HG03575 (cell line): ENCODE results near the gene RPH3AL.

Experiments used
- ATAC-seq: cut with Tn5 transposase; IDR thresholded peaks from one replicate; pipeline ENCODE4 v1.9.1; 2021; ENCODE audit not compliant: unreplicated experiment, insufficient number of reproducible peaks, low FRiP score; ENCODE audit errors: extremely low read depth

The RPH3AL gene

DNA sequence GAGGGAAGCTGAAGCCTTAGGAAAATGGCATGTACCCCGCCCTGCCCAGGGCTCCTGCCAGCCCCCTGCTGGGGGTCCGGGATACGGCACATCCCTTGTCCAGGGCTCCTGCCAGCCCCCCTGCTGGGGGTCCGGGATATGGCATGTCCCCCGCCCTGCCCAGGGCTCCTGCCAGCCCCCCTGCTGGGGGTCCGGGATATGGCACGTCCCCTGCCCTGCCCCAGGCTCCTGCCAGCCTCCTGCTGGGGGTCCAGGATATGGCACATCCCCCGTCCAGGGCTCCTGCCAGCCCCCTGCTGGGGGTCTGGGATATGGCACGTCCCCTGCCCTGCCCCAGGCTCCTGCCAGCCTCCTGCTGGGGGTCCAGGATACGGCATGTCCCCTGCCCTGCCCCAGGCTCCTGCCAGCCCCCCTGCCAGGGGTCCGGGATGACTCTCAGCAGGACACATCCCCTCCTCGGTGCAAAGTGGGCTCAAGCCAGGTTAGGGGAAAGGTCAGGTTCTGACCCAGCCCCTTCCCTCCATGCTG, 43.2 kb downstream of the RPH3AL start:
- no peak for ATAC-seq

DNA sequence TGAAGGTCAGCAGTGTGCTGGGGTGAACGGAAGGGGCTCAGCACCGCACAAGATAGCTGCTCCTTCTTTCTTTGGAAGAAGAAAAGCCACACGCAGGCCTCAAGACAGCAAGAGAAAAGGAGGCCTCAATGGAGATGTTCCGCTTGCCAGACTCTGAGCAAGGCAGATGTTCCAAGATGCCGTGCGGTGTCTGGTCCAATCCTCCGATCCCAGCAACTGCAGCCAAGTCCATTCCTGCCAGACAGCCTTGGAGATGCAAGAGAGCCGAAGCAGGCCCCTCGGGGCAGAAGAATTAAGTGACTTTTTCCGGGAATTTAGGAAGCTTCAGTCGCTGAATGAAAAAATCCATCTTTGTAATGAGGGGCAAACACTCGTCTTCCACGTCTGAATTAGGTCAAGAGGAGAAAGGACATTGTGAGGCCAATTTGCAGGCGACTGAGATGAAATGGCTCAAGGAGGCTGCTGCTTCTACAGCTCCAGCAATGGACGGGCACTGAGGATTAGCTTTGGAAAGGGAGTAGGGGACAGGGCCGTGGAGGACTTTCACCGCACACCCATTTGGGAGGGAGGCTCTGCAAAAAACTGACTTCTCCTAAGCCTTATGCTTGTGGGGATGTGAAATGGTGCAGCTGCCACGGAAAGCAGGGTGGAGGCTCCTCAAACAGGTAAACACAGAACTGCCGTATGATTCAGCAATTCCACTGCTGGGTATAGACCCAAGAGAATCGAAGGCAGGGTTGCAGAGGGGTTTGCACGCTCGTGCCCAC, 44.7 kb downstream of the RPH3AL start:
- no peak for ATAC-seq

DNA sequence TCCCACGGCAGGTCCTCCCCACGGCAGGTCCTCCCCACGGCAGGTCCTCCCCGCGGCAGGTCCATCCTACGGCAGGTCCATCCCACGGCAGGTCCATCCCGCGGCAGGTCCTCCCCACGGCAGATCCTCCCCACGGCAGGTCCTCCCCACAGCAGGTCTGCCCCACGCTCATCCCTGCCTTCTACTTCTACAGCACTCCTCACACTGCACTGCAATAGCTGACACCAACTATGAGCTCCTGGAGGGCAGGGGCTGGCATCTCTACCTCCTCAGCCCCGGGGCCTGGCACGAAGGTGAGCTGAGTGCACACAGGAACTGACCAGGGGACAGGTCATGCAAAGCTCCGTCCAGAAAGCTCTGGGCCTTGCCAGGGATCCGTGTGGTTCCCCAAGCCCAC, 45.3 kb downstream of the RPH3AL start:
- no peak for ATAC-seq

DNA sequence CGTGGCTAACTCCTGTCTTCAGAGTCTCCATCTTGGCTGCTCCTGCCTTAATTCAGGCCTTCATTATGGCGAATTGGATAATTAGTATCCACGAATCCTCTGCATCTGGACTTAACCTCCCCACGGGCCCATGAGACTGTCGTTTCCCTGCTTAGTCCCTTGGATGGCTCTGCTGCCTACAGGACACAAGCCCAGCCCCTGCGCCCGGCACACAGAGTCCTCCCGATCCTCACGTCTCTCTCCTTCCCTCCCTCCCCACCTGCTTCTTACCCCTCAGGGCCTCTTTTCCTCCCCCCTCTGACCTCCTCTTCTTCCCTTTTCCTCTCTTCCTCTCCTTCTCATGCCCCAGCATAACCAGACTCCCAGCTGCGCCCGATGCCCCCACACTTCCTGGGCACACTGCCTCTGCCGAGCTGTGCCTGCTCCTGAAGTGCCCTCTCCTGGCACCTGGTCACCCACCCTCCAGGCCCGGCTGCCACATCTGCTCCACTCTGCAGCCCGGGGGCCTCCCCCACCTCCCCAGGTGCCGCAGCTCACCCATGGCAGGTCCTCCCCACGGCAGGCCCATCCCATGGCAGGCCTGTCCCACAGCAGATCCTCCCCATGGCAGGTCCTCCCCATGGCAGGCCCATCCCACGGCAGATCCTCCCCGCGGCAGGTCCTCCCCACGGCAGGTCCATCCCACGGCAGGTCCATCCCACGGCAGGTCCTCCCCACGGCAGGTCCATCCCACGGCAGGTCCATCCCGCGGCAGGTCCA, 45.9 kb downstream of the RPH3AL start:
- no peak for ATAC-seq

DNA sequence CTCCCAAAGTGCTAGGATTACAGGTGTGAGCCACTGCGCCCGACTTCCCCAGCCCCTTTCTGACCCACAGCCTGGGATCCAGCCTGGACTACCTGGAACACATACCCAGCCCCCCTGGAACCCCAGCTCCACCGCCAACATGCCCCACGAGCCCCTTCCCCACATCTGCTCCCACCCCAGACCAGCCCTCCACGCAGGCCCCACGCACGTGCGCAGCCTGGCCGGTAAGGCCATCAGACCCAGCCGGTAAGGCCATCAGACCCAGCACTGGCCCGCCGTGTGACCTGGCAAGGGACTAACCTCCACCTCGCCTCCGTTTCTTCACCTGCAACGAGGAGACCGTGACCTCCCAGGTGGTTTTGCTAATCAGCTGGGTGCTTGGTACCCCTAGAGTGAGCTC, 46.5 kb downstream of the RPH3AL start:
- ATAC-seq = no peak

DNA sequence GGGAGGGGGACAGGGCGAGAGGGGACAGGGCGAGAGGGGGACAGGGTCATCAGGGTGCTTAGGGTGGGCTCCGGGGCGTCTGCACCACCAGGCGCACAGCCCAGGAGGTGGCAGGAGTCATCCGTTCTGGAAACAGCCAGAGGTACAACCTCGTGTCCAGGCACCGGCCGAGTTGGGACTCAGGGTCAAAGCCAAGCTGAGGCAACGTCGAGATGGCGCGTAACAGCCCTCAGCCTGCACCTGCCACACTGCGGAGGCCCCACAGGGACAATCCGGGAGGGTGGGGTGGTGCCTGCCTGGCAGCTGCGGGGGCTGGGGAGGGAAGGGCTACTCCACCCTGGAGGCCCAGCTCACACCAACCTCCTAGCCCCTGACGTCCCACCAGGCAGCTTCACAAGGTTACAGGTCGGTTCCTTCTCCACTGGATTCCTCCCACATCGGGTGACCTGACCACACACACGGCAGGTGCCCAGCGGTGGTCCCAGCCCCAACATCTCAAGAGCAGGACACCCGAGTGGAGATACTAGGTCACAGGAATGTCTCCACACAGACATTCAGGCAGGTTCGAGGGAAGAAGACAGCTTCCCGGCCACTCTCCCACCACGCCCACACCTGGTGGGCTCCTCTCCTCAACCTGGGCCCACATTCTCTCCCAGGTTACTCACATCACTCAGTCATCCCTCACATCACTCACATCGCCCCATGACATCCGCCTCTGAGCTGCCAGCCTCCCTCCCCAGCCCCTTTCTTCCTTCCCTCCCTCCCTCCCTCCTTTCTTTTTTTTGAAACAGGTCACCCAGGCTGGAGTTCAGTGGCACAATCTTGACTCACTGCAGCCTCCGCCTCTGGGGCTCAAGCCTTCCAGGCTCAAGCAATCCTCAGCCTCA, 47.3 kb downstream of the RPH3AL start:
- no peak for ATAC-seq

DNA sequence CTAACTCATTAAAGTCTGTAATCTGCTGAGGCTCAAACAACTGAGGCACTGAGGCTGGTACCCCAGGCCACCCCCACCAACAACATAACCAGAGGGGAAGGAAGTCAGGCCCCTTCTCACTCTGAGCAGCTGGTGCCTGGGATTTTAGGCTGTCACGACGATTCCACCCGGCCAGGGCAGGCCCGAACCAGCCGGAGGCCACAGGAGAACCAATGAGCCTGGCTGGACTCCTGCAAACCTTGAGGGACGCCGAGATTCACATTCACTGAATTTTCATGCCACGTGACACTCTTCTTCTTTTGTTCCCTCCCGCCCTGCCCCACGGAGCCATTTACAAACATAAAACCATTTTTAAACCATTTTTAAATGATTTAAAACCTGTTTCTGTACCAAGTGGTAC, 48.1 kb downstream of the RPH3AL start:
- no peak for ATAC-seq

DNA sequence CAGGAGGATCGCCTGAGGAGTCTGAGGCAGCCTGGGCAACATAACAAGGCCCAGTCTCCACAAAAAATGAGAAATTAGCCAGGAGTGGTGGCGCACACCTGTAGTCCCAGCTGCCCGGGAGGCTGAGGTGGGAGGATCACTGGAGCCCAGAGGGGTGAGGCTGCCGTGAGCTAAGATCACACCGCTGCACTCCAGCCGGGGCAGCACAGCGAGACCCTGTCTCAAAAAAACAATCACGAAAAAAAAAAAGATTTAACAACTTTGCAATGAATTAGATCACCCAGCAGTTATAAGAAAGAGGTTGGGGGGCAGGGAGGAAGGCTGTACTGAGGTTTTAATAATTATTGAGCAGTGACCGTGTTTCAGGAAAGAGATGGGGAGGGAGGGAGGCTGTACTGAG, 49.4 kb downstream of the RPH3AL start:
- no peak for ATAC-seq

DNA sequence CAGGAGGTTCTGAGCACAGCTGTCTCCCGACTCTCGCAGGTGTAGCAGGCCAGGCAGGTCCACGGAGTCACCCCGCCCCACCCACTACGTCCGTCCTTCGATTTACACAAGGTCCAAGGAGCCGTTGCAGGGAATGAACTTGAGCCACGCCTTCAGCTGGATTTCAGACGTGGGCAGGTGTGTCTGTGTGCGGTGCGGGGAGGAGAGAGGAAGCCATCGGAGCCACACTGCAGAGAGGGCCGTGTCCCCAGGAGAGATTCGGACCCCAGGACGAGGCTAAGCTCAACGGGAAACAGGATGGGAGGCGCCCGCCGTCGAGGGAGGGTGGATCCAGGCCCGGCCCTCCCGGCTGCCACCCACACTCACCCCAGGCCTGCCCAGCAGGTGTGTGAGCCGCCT, 50.3 kb downstream of the RPH3AL start:
- ATAC-seq = no peak

DNA sequence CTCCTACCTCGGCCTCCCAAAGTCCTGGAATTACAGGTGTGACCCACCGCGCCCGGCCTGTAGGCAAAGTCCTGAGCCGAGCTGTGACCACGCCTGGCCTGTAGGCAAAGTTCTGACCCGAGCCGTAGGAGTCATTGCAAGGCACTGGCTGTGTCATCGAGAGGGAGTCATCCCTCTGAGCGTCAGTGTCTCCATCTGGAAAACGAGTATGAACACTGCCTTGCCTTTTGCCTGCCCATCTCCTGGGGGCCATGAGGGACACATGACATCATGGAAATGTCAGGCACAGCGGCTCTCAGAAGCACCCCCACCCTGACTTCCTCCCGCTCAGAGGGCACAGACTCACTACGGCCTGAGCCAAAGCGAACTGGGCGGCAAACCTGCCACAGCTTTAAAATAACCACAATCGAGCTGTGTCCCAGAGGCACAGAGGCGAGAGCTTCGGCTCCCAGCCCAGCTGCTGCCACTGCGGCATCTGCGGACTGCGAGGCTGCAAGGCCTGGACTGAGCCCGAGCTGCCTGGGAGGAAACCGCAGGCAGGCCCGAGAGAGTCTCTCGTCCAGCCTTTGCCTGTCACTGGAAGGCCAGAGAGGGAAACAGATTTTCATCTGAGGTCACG, 50.8 kb downstream of the RPH3AL start:
- ATAC-seq = no peak

DNA sequence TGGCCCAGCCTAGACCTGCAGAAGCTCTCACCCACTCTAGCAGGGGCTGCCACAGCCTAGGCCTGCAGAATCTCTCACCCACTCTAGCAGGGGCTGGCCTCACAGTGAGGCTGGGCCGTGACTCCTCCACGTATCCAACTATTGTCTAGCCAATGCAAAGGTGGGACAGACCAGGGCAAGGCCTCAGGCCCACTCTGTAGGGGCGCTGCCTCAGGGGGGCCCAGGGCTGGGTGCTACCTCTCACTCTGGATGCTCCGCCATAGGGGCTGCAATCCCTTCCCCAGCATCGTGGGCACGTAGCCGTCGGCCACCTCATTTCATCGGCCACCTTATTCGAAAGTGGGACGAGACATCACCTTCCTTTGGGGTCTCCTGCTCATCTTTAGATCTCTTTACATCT, 51.7 kb downstream of the RPH3AL start:
- ATAC-seq = no peak

DNA sequence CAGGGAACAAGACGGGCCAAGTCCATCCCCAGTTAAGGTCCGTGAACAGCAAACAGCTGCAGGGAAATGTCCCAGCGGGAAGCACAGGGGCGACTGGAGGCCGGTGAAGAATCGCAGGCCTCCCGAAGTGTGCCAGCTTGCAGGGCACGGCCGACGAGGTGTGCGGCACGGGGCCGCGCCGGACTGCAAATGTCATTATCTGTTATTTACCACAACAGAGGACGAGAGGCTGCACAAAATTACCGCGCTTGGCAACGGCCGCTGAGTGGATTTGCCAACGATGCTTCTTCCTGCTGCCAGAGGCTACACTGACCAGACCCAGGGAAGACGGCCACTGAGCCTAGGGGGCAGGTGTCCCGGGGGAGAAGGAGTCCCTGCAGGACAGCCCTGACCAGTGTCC, 53.1 kb downstream of the RPH3AL start:
- no peak for ATAC-seq

DNA sequence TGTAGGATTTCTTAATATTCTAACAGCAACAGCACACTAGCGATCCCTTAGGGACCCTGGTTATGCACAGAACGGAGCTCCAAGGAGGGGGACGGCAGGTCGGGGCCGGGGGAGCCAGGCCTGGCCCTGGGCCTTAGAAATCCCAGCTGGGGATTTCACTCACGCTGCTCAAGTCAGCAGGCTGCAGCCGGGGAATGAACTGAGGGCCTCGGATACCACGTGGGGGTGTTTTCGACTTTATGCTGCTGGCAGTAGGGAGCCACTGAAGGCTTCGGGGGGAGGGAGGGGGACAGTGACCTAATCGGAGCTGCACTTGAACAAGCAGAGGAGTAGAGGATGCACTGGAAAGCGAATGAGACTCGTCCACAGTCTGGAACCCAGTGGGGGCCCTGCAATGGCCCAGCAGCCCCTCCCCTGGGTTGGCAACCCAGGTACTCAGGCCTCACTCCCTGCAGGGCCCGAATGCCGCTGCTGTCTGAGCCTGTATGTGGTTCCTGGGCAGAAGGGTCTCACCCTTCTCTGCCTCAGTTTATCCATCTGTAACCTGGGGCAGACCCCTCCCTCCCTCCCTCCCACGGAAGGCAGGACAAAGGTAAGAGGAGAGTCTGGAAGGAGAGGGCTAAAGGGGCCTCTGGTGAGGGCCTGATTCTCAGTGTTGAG, 53.7 kb downstream of the RPH3AL start:
- no peak for ATAC-seq

DNA sequence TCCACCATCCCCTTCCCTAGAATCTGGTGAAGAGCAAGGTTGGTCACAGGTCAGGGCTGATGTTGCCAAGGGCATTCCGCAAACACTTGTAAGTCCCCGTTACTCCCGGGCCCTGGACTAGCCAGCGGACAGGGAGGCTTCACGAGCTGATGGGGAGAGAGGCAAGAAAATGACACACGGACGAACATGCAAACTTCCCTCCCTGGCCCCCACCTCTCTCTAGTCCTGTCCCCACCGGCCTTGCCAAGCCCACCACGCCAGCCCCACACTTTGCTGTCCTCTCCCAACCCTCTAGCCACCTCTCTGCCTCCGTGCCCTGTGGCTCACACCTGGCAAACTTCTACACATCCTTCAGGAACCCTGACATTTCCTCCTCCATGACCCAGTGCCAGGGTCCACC, 54.8 kb downstream of the RPH3AL start:
- ATAC-seq = no peak

DNA sequence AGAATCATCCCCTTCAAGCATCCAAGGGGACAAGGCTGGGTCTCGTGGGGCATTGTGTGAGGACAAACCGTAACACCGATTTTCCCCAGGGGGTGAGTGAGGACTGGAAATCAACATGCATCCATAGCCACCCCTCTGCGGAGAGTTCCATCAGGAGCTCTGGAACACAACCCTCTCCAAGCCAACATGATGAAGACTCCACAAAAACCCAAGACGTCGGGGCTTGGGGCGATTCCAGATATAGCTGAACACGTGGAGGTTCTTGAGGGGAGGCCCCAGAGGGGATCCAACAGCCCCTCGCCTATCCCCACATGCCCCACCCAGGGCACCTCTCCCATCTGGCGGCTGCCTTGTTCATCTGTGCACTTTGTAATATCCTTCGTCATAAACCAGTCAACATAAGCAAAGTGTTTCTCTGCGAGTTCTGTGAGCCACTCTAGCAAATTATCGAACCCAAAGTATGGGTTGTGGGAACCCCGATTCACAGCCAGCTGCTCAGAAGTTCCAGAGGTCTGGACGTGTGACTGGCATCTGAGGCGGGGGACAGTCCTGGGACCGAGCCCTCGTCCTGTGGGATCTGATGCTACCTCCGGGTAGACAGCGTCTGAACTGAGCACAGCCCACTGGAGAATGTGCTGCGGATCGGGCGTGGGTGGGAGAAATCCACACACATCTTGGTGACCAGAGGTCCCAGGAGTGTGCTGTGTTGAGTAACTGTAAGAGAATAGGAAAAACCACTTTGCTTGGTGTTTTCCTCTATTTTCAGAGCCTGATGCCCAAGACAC, 55.5 kb downstream of the RPH3AL start:
- no peak for ATAC-seq

DNA sequence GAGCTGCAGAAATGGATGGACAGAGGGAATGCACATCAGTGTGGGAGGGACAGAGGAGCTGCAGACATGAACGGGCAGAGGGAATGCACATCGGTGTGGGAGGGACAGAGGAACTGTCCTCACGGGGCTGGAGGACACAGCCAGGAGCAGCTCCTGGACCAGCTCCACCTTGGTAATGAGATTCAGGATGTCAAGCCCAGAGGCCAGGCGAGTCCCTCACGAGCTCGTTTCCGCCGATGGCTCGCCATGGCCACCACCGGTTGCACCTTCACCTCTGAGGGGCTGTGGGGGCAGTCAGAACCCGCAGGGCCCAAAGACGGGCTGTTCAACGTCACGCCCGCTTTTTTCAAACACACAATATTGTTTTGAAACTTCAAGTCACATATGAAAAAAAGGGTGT, 56.2 kb downstream of the RPH3AL start:
- no peak for ATAC-seq

DNA sequence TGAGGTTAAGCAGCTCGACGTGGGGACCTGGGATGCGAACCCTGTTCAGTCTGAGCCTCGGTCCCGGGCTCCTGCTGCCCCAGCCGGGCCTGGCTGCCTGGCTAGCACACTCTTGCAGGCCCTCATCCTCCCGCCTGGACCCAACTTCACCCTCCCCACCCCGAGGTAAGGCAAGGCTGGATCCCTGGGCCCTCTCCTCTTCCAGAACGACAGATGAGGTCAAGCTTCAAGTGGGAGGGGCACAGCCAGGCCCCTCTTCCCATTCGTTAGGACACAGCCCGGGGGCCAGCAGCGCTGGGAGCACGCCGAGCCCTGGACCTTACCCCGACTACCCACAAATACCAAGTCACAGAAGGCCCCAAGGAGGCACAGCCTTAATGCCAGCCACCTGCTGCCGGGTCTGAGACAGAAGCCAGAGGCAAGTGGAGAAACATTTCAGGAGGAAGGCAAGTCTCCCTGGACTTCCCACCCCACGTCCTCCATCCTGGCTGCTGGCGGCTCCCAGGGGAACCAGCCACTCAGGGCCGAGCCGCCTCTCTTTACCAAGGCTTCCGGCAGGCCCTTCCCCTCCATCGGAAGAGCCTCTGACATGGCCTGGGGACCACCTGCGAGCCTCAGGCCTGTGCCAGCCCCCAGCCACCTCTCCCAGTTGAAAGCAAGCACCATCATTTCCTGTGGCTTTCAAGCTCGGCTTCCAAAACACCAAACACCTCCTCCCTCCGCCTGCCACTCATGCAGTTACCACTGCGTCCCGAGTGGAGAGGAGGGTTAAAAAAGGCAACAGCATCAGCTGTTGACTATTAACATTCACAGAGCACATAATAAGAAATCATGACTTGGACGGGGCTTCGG, 59.9 kb downstream of the RPH3AL start:
- no peak for ATAC-seq
